ENCODE measurements around the gene JAKMIP3. TPM values are rescaled to one million over a fixed set of nuclear protein-coding genes. Genes with fewer than 3 reads are reported as not detected.

Gene JAKMIP3
- total and polyA plus RNA-seq, 8 donors: 0.22 to 0.50 (median 0.37) TPM

- ATAC-seq: no peak
- Histone ChIP-seq H3K27ac (no peak overlapping the region), H3K4me1 (peaks cover 3 to 8% of the 10 kb centered on the region in 2 donors), H3K36me3 (no peaks in the 10 kb centered on the region), H3K27me3 (peaks cover 57 to 94% of the 10 kb centered on the region in 2 donors), H3K4me3 (no peak overlapping the region), H3K9me3 (no peaks in the 10 kb centered on the region)
- TF ChIP-seq CTCF (IDR thresholded peaks at IDR 0.05): no peak
- DNase-seq: peak in 1 of 4 donors; percentile 59
- intact Hi-C loops (cut with DNase I): no loop called here
Measured at GRCh38 chr10:132041340-132041739, 24.4 kb upstream of the JAKMIP3 start.

- Histone ChIP-seq H3K4me1 (no peaks in the 10 kb centered on the region), H3K4me3 (no peak overlapping the region), H3K27me3 (peaks cover 30 to 91% of the 10 kb centered on the region in 2 donors), H3K9me3 (no peaks in the 10 kb centered on the region), H3K27ac (no peak overlapping the region), H3K36me3 (no peaks in the 10 kb centered on the region)
- DNase-seq (no peak), ATAC-seq (no peak)
- intact Hi-C loops (cut with DNase I): no loop called here
- no peak for TF ChIP-seq CTCF (IDR thresholded peaks at IDR 0.05)
Measured at GRCh38 chr10:132043861-132044695, 21.7 kb upstream of the JAKMIP3 start.

DNA sequence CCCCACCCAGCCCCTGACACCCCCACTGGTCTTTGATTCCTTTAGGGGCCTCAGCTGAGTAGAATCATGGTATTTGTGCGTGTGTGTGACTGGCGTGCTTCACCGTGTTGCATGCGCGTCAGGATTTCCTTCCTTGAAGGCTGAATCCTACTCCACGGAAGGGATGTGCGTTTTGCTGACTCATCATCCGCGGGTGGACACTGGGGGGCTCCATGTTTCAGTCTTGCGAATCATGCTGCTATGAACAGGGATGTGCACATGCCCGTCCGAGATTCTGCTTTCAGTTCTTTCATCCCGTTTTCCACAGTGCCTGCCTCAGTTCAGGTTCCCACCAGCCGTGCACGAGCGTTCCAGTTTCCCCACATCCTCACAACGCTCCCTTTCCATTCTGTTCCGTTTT, 20.9 kb upstream of the JAKMIP3 start:
- intact Hi-C loops (cut with DNase I): no loop called here
- H3K4me3 ChIP-seq: no peak overlapping the region
- DNase-seq (peak in 1 of 4 donors; percentile 31), ATAC-seq (no peak)
- H3K9me3 ChIP-seq: no peaks in the 10 kb centered on the region
- peaks cover 30 to 91% of the 10 kb centered on the region in 2 donors for H3K27me3 ChIP-seq
- no peak for TF ChIP-seq CTCF (IDR thresholded peaks at IDR 0.05)
- no peaks in the 10 kb centered on the region for H3K36me3 ChIP-seq
- H3K4me1 ChIP-seq: no peaks in the 10 kb centered on the region
- no peak overlapping the region for H3K27ac ChIP-seq

DNA sequence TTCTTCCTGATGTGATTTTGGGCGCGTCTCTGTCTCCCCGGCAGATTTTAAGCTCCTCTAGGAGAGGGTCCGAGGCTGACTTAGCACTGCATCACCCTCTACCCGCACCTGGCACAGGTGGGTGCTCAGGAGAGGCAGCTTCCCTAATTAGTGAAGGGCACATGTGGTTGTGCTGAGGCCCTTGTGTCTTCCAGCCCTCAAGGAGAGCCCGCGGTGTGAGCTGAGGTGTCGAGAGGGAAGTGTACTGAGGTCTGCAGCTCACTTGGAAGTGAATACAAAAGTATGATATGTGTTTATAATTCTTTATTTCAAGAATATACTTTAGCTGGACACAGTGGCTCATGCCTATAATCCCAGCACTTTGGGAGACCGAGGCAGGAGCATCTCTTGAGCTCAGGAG, 20.4 kb upstream of the JAKMIP3 start:
- H3K27me3 ChIP-seq: peaks cover 30 to 91% of the 10 kb centered on the region in 2 donors
- H3K9me3 ChIP-seq: no peaks in the 10 kb centered on the region
- DNase-seq (peak in 1 of 4 donors; percentile 32), ATAC-seq (no peak)
- no peak for TF ChIP-seq CTCF (IDR thresholded peaks at IDR 0.05)
- H3K4me1 ChIP-seq: no peaks in the 10 kb centered on the region
- no peak overlapping the region for H3K27ac ChIP-seq
- H3K36me3 ChIP-seq: no peaks in the 10 kb centered on the region
- intact Hi-C loops (cut with DNase I): no loop called here
- H3K4me3 ChIP-seq: no peak overlapping the region

- ATAC-seq: no peak
- intact Hi-C loops (cut with DNase I): no loop called here
Measured at GRCh38 chr10:132047575-132048293, 18.0 kb upstream of the JAKMIP3 start.

More at GRCh38 chr10:132047575-132048293, 18.0 kb upstream of the JAKMIP3 start:
- no peak overlapping the region for H3K4me3 ChIP-seq
- peaks cover 0 to 16% of the 10 kb centered on the region in 2 donors for H3K9me3 ChIP-seq
- no peak for TF ChIP-seq CTCF (IDR thresholded peaks at IDR 0.05)
- no peak overlapping the region for H3K27ac ChIP-seq
- no peaks in the 10 kb centered on the region for H3K36me3 ChIP-seq
- no peak for DNase-seq
- H3K27me3 ChIP-seq: peaks cover 26 to 91% of the 10 kb centered on the region in 2 donors
- H3K4me1 ChIP-seq: no peaks in the 10 kb centered on the region
